H9 (cell line): ENCODE results near the gene CHCHD3. TPM values are rescaled to one million over a fixed set of nuclear protein-coding genes. Genes with fewer than 3 reads are reported as not detected.

Experiments
- DNase-seq: peaks from one replicate; pipeline ENCODE4 v3.0.0-alpha.2; 2017
- H2AFZ ChIP-seq: one replicate; pipeline ENCODE4 v1.6.1; 2013; ENCODE audit warnings: mild to moderate bottlenecking, low read length, control low read depth, moderate library complexity
- H2AK5ac ChIP-seq: 2 replicates; pipeline ENCODE4 v1.6.1; 2013; ENCODE audit warnings: low read length, control low read depth, mixed read lengths; ENCODE audit not compliant: insufficient read length
- H2BK120ac ChIP-seq: one replicate; pipeline ENCODE4 v1.6.1; 2013; ENCODE audit warnings: low read depth, mild to moderate bottlenecking, low read length, control low read depth, inconsistent platforms; ENCODE audit not compliant: poor library complexity, severe bottlenecking
- H2BK12ac ChIP-seq: 2 replicates; pipeline ENCODE4 v1.6.1; 2013; ENCODE audit warnings: low read length, control low read depth, mixed read lengths, low read depth; ENCODE audit not compliant: insufficient read length
- H2BK15ac ChIP-seq: 2 replicates; pipeline ENCODE4 v1.6.1; 2013; ENCODE audit warnings: low read depth, low read length, control low read depth
- H2BK20ac ChIP-seq: one replicate; pipeline ENCODE4 v1.6.1; 2013; ENCODE audit warnings: low read depth, mild to moderate bottlenecking, low read length, control low read depth, inconsistent platforms; ENCODE audit not compliant: poor library complexity, severe bottlenecking
- H2BK5ac ChIP-seq: 2 replicates; pipeline ENCODE4 v1.6.1; 2013; ENCODE audit warnings: low read length, control low read depth, mixed read lengths; ENCODE audit not compliant: insufficient read length
- H3K14ac ChIP-seq: 2 replicates; pipeline ENCODE4 v1.6.1; 2013; ENCODE audit warnings: low read length, control low read depth; ENCODE audit not compliant: insufficient read depth
- H3K18ac ChIP-seq: 2 replicates; pipeline ENCODE4 v1.6.1; 2013; ENCODE audit warnings: low read depth, mild to moderate bottlenecking, mixed read lengths, low read length, control low read depth; ENCODE audit not compliant: insufficient read length
- H3K23ac ChIP-seq: 2 replicates; pipeline ENCODE4 v1.6.1; 2013; ENCODE audit warnings: low read length, control low read depth, mixed read lengths, low read depth; ENCODE audit not compliant: insufficient read length
- H3K23me2 ChIP-seq: 2 replicates; pipeline ENCODE4 v1.6.1; 2013; ENCODE audit warnings: low read depth, mild to moderate bottlenecking, mixed read lengths, low read length, control low read depth; ENCODE audit not compliant: insufficient read length, poor library complexity, severe bottlenecking
- H3K27ac ChIP-seq: 2 replicates; pipeline ENCODE4 v1.5.1; 2013; ENCODE audit warnings: low read length, control low read depth, mixed read lengths, low read depth; ENCODE audit not compliant: insufficient read length
- H3K27me3 ChIP-seq: 2 replicates; pipeline ENCODE4 v1.6.1; 2013; ENCODE audit warnings: low read length, control low read depth, inconsistent platforms; ENCODE audit not compliant: insufficient read depth
- H3K4ac ChIP-seq: 2 replicates; pipeline ENCODE4 v1.6.1; 2013; ENCODE audit warnings: low read depth, mild to moderate bottlenecking, control low read depth, inconsistent platforms, low read length, moderate library complexity
- H3K4me1 ChIP-seq: 2 replicates; pipeline ENCODE4 v1.6.1; 2013; ENCODE audit warnings: low read length, control low read depth, inconsistent platforms; ENCODE audit not compliant: insufficient read depth
- H3K4me2 ChIP-seq: 2 replicates; pipeline ENCODE4 v1.6.1; 2013; ENCODE audit warnings: low read length, control low read depth, mixed read lengths; ENCODE audit not compliant: insufficient read length, insufficient read depth
- H3K56ac ChIP-seq: 2 replicates; pipeline ENCODE4 v1.6.1; 2013; ENCODE audit warnings: low read depth, mild to moderate bottlenecking, mixed read lengths, low read length, control low read depth; ENCODE audit not compliant: insufficient read length
- H3K79me1 ChIP-seq: 2 replicates; pipeline ENCODE4 v1.6.1; 2013; ENCODE audit warnings: low read depth, mild to moderate bottlenecking, moderate library complexity, low read length, control low read depth, inconsistent platforms; ENCODE audit not compliant: insufficient read depth, poor library complexity, severe bottlenecking
- H3K79me2 ChIP-seq: 2 replicates; pipeline ENCODE4 v1.6.1; 2013; ENCODE audit warnings: low read length, control low read depth, inconsistent platforms; ENCODE audit not compliant: insufficient read depth
- H3K9ac ChIP-seq: 2 replicates; pipeline ENCODE4 v1.6.1; 2013; ENCODE audit warnings: low read length, control low read depth, mixed read lengths; ENCODE audit not compliant: insufficient read length; ENCODE audit errors: extremely low read depth
- H3K9me3 ChIP-seq: one replicate; pipeline ENCODE4 v1.6.1; 2013; ENCODE audit warnings: low read depth, low read length, inconsistent platforms; ENCODE audit not compliant: control insufficient read depth
- H3T11ph ChIP-seq: one replicate; pipeline ENCODE4 v1.6.1; 2013; ENCODE audit warnings: mild to moderate bottlenecking, low read length, control low read depth, inconsistent platforms
- H4K20me1 ChIP-seq: one replicate; pipeline ENCODE4 v1.6.1; 2013; ENCODE audit not compliant: control insufficient read depth, insufficient read length, insufficient read depth
- H4K5ac ChIP-seq: 2 replicates; pipeline ENCODE4 v1.6.1; 2013; ENCODE audit warnings: low read depth, mild to moderate bottlenecking, mixed read lengths, low read length, control low read depth; ENCODE audit not compliant: insufficient read length
- H4K8ac ChIP-seq: replicated peaks from 2 replicates; pipeline ENCODE4 v1.6.1; 2013; ENCODE audit warnings: low read length, control low read depth, mixed read lengths, low read depth; ENCODE audit not compliant: insufficient read length
- H4K91ac ChIP-seq: 2 replicates; pipeline ENCODE4 v1.6.1; 2013; ENCODE audit warnings: low read depth, mild to moderate bottlenecking, moderate library complexity, mixed read lengths, low read length, control low read depth; ENCODE audit not compliant: insufficient read length
- H3K27ac Mint-ChIP-seq, 3 experiments: 2 replicates in 2 of 3; 3 replicates in 1 of 3; pipeline ENCODE4 v1.8.0; 2020 to 2021; ENCODE audit warnings: mixed read lengths in 3 of 3, mild to moderate bottlenecking in 1 of 3, moderate library complexity in 1 of 3
- H3K27me3 Mint-ChIP-seq: 2 replicates; pipeline ENCODE4 v1.8.0; 2021; ENCODE audit warnings: low read depth, mild to moderate bottlenecking, moderate library complexity, mixed read lengths
- H3K36me3 Mint-ChIP-seq, 3 experiments: 2 replicates in 2 of 3; 3 replicates in 1 of 3; pipeline ENCODE4 v1.8.0; 2020 to 2021; ENCODE audit warnings: low read depth in 3 of 3, mixed read lengths in 3 of 3; ENCODE audit not compliant: insufficient read depth in 1 of 3
- H3K4me1 Mint-ChIP-seq, 2 experiments: 2 replicates each; pipeline ENCODE4 v1.8.0; 2020; ENCODE audit warnings: mixed read lengths in 2 of 2
- H3K4me3 Mint-ChIP-seq, 2 experiments: 2 replicates in 1 of 2; 3 replicates in 1 of 2; pipeline ENCODE4 v1.8.0; 2020 to 2021; ENCODE audit warnings: mild to moderate bottlenecking in 2 of 2, mixed read lengths in 2 of 2, moderate library complexity in 1 of 2
- H3K9me3 Mint-ChIP-seq, 2 experiments: 2 replicates in 1 of 2; 3 replicates in 1 of 2; pipeline ENCODE4 v1.8.0; 2020; ENCODE audit warnings: mild to moderate bottlenecking in 2 of 2, mixed read lengths in 2 of 2, moderate library complexity in 1 of 2
- WGBS: extraction: QIAGEN DNeasy Blood & Tissue Kit; methylation state at CpG from one replicate; pipeline ENCODE4 v1.1.7; 2013; ENCODE audit warnings: missing lambda C conversion rate, low lambda C conversion rate, mixed read lengths; ENCODE audit not compliant: insufficient read length; ENCODE audit errors: extremely low coverage; 5-methylcytosine and 5-hydroxymethylcytosine counted together
- total RNA-seq: library from RNA; stranded (reverse); gene quantifications from 2 replicates; pipeline ENCODE4 v1.2.1, GENCODE V29; 2021
- TF ChIP-seq, protein P1 (sequence below): fragments of 200-600 bp; sonication (generic); conservative IDR thresholded peaks from 3 replicates; pipeline ENCODE4 v1.8.0; 2021; ENCODE audit warnings: antibody characterized with exemption, mild to moderate bottlenecking

The CHCHD3 gene
- total RNA-seq, 1 experiment from 2014 or later = 104 TPM

DNA sequence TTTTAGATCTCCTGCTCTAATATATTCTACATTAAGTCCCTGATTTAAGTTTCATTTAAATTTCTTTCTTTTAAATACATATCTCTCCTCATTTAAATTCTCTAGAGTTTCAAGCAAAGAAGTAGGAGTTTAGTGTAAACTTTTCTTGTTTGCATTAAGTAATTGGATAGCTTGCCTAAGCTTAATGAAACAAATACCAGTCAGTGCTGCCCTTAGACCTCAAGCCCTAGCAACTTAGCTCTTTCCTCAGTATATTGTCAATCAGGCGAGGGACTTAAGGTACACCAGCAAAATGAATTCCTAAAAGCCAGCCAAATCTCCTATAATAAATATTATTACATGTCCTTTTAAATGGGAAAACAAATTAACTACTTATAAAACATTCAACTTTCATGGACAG is 101.5 kb downstream of the CHCHD3 start:
- no CpG with 5 or more reads among the region's 1 CpG for WGBS
- no peak overlapping the region for H3K56ac ChIP-seq
- peaks cover 2% of the 10 kb centered on the region for H4K20me1 ChIP-seq
- DNase-seq = no peak
- H2AFZ ChIP-seq = no peak overlapping the region
- H3K36me3 Mint-ChIP-seq = peaks cover 4 to 6% (median 5%) of the 10 kb centered on the region in 3 experiments; a peak in 5 of 7 replicates
- TF ChIP-seq, protein P1, sequence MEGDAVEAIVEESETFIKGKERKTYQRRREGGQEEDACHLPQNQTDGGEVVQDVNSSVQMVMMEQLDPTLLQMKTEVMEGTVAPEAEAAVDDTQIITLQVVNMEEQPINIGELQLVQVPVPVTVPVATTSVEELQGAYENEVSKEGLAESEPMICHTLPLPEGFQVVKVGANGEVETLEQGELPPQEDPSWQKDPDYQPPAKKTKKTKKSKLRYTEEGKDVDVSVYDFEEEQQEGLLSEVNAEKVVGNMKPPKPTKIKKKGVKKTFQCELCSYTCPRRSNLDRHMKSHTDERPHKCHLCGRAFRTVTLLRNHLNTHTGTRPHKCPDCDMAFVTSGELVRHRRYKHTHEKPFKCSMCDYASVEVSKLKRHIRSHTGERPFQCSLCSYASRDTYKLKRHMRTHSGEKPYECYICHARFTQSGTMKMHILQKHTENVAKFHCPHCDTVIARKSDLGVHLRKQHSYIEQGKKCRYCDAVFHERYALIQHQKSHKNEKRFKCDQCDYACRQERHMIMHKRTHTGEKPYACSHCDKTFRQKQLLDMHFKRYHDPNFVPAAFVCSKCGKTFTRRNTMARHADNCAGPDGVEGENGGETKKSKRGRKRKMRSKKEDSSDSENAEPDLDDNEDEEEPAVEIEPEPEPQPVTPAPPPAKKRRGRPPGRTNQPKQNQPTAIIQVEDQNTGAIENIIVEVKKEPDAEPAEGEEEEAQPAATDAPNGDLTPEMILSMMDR = no peak
- peaks cover 4% of the 10 kb centered on the region; the same call in 1 of the 2 replicates for H3K79me2 ChIP-seq
- H3K23me2 ChIP-seq = no peaks in the 10 kb centered on the region
- H3K9me3 Mint-ChIP-seq = peaks cover 5% of the 10 kb centered on the region in 2 experiments; a peak in 4 of 5 replicates
- no peaks in the 10 kb centered on the region for H3K27me3 Mint-ChIP-seq
- peaks cover 12 to 14% of the 10 kb centered on the region in 2 experiments for H3K4me1 Mint-ChIP-seq
- no peak overlapping the region for H2AK5ac ChIP-seq
- H3T11ph ChIP-seq = no peak overlapping the region
- H3K27ac ChIP-seq = no peak overlapping the region
- H3K4me2 ChIP-seq = no peak overlapping the region
- H3K79me1 ChIP-seq = peaks cover 5% of the 10 kb centered on the region
- H2BK120ac ChIP-seq = no peak overlapping the region
- no peak overlapping the region for H4K91ac ChIP-seq
- no peak overlapping the region for H3K23ac ChIP-seq
- no peak overlapping the region for H2BK5ac ChIP-seq
- no peak overlapping the region for H3K4ac ChIP-seq
- H3K9ac ChIP-seq = no peak overlapping the region
- H4K8ac ChIP-seq = no peak overlapping the region
- H3K4me1 ChIP-seq = no peaks in the 10 kb centered on the region
- no peak overlapping the region for H2BK20ac ChIP-seq
- H3K18ac ChIP-seq = no peak overlapping the region
- no peaks in the 10 kb centered on the region for H3K27me3 ChIP-seq
- H3K27ac Mint-ChIP-seq = no peak overlapping the region
- H4K5ac ChIP-seq = no peak overlapping the region
- H3K14ac ChIP-seq = no peak overlapping the region
- H2BK15ac ChIP-seq = no peak overlapping the region
- H2BK12ac ChIP-seq = no peak overlapping the region
- no peak overlapping the region for H3K4me3 Mint-ChIP-seq
- H3K9me3 ChIP-seq = no peaks in the 10 kb centered on the region
